ENCODE results near the gene KLF7. TPM values are rescaled to one million over a fixed set of nuclear protein-coding genes. Genes with fewer than 3 reads are reported as not detected.

The KLF7 gene
- total and polyA plus RNA-seq, 2 donors (not counting 3 experiments of a cell fraction or from before 2014, with no cell fraction given) = 32.8 to 42.9 TPM

DNA sequence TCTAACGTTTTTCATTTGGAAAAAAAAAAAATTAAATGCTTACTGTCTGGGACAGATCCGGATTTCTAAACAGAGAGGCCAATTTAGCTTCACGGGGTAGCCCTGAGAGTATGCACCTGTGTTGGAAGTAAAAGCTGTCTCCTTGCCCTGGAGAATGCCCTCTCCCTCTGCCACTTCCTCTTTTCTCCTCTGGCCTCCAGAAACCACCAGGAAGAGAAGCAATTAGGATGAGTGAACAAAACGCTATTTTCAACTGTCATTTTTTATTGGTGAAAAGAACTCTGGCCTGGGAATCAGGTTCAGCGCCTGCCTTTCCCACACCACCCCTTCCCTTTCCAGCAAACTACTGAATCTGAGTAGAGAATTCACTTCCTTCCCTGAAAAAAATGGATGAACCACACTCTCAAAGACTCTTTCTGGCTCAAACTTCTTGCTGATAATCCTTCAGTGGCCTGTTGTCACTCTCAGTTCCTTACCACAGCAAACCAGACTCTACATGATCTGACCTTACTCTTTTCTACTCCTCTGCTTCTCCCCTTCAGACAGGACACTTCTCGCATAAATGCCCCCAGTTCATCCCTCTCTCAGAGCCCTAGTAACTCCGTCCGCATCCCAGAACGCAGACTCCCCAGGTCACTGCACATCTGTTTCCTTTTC is 29.8 kb downstream of the KLF7 start:
- Histone ChIP-seq H3K4me3 (replicated peaks in 1 of 3; ENCODE audit: insufficient read depth in 1 of 3, low read depth in 1 of 3, low read length in 3 of 3) (no peak overlapping the region), H3K4me1 (ENCODE audit: control insufficient read depth, extremely low read depth, insufficient read depth, low read length) (peaks cover 64% of the 10 kb centered on the region), H3K27ac (ENCODE audit: insufficient read depth, low read depth, low read length) (peak overlapping the region; percentile 94), H3K79me2 (ENCODE audit: control insufficient read depth, insufficient read depth, low read length) (peaks cover 94% of the 10 kb centered on the region), H3K36me3 (ENCODE audit: control insufficient read depth in 2 of 2, extremely low read depth in 1 of 2, insufficient read depth in 2 of 2, low read length in 2 of 2) (no peaks in the 10 kb centered on the region), H3K9ac (replicated peaks; ENCODE audit: extremely low read depth, insufficient read depth, low read length) (peak overlapping the region; percentile 65), H3K27me3 (ENCODE audit: control insufficient read depth in 2 of 2, insufficient read depth in 2 of 2, low read length in 2 of 2) (no peaks in the 10 kb centered on the region), H3K9me3 (replicated peaks; ENCODE audit: control insufficient read depth, insufficient read depth, low read length) (no peaks in the 10 kb centered on the region), H3K9me1 (replicated peaks; ENCODE audit: control insufficient read depth, extremely low read depth, insufficient read depth, low read length) (no peaks in the 10 kb centered on the region), H4K20me1 (replicated peaks; ENCODE audit: control insufficient read depth, extremely low read depth, insufficient read depth, low read length) (no peaks in the 10 kb centered on the region), H2AFZ (ENCODE audit: low read depth, low read length) (no peak overlapping the region), H3K4me2 (ENCODE audit: insufficient read depth, low read length) (peak overlapping the region; percentile 94)
- ChIA-PET CTCF (interaction anchor here (1.0 kb wide), 1 partner anchor 27 kb away, joined by 3 read pairs; no protein-coding TSS in a partner anchor), POLR2A (interaction anchor here (2.3 kb wide), 1 partner anchor 29 kb away, joined by 12 read pairs; no protein-coding TSS in a partner anchor)
- FAIRE-seq (no peak), DNase-seq (ENCODE audit: low read depth, low spot score) (no peak)
- TF ChIP-seq EZH2 (IDR thresholded peaks at IDR 0.05; ENCODE audit: borderline replicate concordance, low read depth, low read length, severe bottlenecking) = no peak
- no peak for TF ChIP-seq GATA2 (IDR thresholded peaks at IDR 0.05; ENCODE audit: insufficient read depth, insufficient read length, low read depth, low read length)
- TF ChIP-seq POLR2AphosphoS5 (IDR thresholded peaks at IDR 0.05; ENCODE audit: insufficient read depth, low read depth, low read length) = no peak
- no peak for TF ChIP-seq JUN (IDR thresholded peaks at IDR 0.05; ENCODE audit: borderline replicate concordance, insufficient read depth, insufficient read length, low read depth)
- TF ChIP-seq, protein P1, sequence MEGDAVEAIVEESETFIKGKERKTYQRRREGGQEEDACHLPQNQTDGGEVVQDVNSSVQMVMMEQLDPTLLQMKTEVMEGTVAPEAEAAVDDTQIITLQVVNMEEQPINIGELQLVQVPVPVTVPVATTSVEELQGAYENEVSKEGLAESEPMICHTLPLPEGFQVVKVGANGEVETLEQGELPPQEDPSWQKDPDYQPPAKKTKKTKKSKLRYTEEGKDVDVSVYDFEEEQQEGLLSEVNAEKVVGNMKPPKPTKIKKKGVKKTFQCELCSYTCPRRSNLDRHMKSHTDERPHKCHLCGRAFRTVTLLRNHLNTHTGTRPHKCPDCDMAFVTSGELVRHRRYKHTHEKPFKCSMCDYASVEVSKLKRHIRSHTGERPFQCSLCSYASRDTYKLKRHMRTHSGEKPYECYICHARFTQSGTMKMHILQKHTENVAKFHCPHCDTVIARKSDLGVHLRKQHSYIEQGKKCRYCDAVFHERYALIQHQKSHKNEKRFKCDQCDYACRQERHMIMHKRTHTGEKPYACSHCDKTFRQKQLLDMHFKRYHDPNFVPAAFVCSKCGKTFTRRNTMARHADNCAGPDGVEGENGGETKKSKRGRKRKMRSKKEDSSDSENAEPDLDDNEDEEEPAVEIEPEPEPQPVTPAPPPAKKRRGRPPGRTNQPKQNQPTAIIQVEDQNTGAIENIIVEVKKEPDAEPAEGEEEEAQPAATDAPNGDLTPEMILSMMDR (IDR thresholded peaks at IDR 0.05; ENCODE audit: extremely low read depth in 1 of 2, insufficient read depth in 1 of 2, low read depth in 1 of 2, low read length in 2 of 2) = no peak
- BruUV-seq (replicated peaks) = no TSS peak
- intact Hi-C loops (cut with micrococcal nuclease) (loop anchor here (1.0 to 10.0 kb wide), 5 partner anchors 7 to 337 kb away; no protein-coding TSS in a partner anchor), dilution Hi-C loops (cut with MboI; ENCODE audit: extremely low pct_ligation_motif_present, low sequenced_read_pairs) (no loop called here)
